Measurements from ENCODE around the gene SLC22A31. TPM values are rescaled to one million over a fixed set of nuclear protein-coding genes. Genes with fewer than 3 reads are reported as not detected.

SLC22A31 gene
- total and polyA plus RNA-seq, 9 of the 15 experiments (the other 6 are each of a cell fraction or from before 2014, with no cell fraction given), result 0.29 to 2.2 (median 0.47) TPM; not detected in 3

- Histone ChIP-seq H3K4me3 (no peak overlapping the region), H4K20me1 (replicated peaks; ENCODE audit: control insufficient read depth, insufficient read depth, low read length) (no peaks in the 10 kb centered on the region; the same call in 1 of the 2 replicates), H3K27ac (ENCODE audit: extremely low read depth, low read depth, low read length) (peak overlapping the region; percentile 30; the same call in 1 of the 3 replicates), H3K9me1 (ENCODE audit: control insufficient read depth, insufficient read depth, low read length) (peaks cover 3% of the 10 kb centered on the region), H3K4me2 (ENCODE audit: insufficient read depth, low read length) (no peak overlapping the region), H3K9me3 (replicated peaks; ENCODE audit: control insufficient read depth, insufficient read depth, low read depth, low read length) (no peaks in the 10 kb centered on the region), H3K9ac (ENCODE audit: insufficient read depth in 1 of 2, low read depth in 2 of 2, low read length in 2 of 2) (no peak overlapping the region), H2AFZ (ENCODE audit: low read depth, low read length) (no peak overlapping the region), H3K4me1 (replicated peaks in 1 of 2; ENCODE audit: control insufficient read depth in 2 of 2, insufficient read depth in 2 of 2, low read length in 2 of 2) (peaks cover 0 to 53% of the 10 kb centered on the region in 2 experiments; a peak in 4 of 5 replicates), H3K36me3 (ENCODE audit: control insufficient read depth, insufficient read depth, low read length) (no peaks in the 10 kb centered on the region), H3K27me3 (ENCODE audit: control insufficient read depth in 2 of 2, insufficient read depth in 2 of 2, low read length in 2 of 2) (peaks cover 0 to 22% of the 10 kb centered on the region in 2 experiments; a peak in 2 of 5 replicates), H3K79me2 (ENCODE audit: control insufficient read depth, insufficient read depth, low read length) (no peaks in the 10 kb centered on the region)
- ATAC-seq, result peak; percentile 31
- peak; percentile 6 for FAIRE-seq
- ChIA-PET POLR2A (interaction anchor here (0.6 to 0.9 kb wide), 3 partner anchors 9 to 357 kb away, joined by 4 to 6 read pairs (median 5); no protein-coding TSS in a partner anchor), CTCF (ENCODE audit: low intra/inter-chr PET ratio) (no interaction called here)
- in situ Hi-C loops (cut with MboI), result no loop called here
- DNase-seq (ENCODE audit: extremely low read depth in 1 of 4, low spot score in 3 of 4), result peak in 2 of 4 experiments; percentile 27 to 28
- intact Hi-C loops (cut with micrococcal nuclease), result no loop called here
- BruUV-seq (replicated peaks), result no TSS peak
- WGBS (ENCODE audit: insufficient coverage, low coverage, missing lambda C conversion rate), result 15% methylated on average over 16 of the region's 19 CpGs
- TF ChIP-seq MCM3 (IDR thresholded peaks at IDR 0.05) (no peak), CBX2 (IDR thresholded peaks at IDR 0.05; ENCODE audit: insufficient read depth, low read length, poor library complexity, severe bottlenecking) (no peak), KDM1A (IDR thresholded peaks at IDR 0.05) (0 out of 4 replicates have a peak, but pooled peaks of 1 of the 2 experiments have one; percentile 45), TARDBP (IDR thresholded peaks at IDR 0.05) (no peak), ZNF764 (CRISPR knock-in tag; IDR thresholded peaks at IDR 0.05; ENCODE audit: low read depth) (no peak), ATF1 (CRISPR knock-in tag; IDR thresholded peaks at IDR 0.05) (no peak), ATF1 (tag; IDR thresholded peaks at IDR 0.05) (no peak), ZSCAN32 (CRISPR knock-in tag; IDR thresholded peaks at IDR 0.05) (no peak), CHD4 (IDR thresholded peaks at IDR 0.05; ENCODE audit: insufficient read depth, insufficient replicate concordance, low read depth, low read length, poor library complexity, severe bottlenecking) (peak; percentile 82), TAF15 (IDR thresholded peaks at IDR 0.05; ENCODE audit: low read depth, low read length) (no peak), TRIM24 (IDR thresholded peaks at IDR 0.05) (no peak), SP1 (CRISPR knock-in tag; IDR thresholded peaks at IDR 0.05) (peak; percentile 39; the same call in 1 of the 2 replicates), MECOM (CRISPR knock-in tag; IDR thresholded peaks at IDR 0.05) (no peak), TCFL5 (CRISPR knock-in tag; conservative IDR thresholded peaks at IDR 0.05) (no peak), ZNF57 (CRISPR knock-in tag; IDR thresholded peaks at IDR 0.05) (no peak), ZNF431 (CRISPR knock-in tag; IDR thresholded peaks at IDR 0.05) (no peak), GABPA (tag; conservative IDR thresholded peaks at IDR 0.05; ENCODE audit: low read depth) (no peak), EP400 (IDR thresholded peaks at IDR 0.05) (no peak), HDAC1 (IDR thresholded peaks at IDR 0.05) (no peak), SFPQ (IDR thresholded peaks at IDR 0.05; ENCODE audit: low read depth, low read length) (no peak), RBM34 (IDR thresholded peaks at IDR 0.05; ENCODE audit: borderline replicate concordance, insufficient read depth, low read length) (no peak), ELK1 (CRISPR knock-in tag; IDR thresholded peaks at IDR 0.05) (no peak)
Measured at GRCh38 chr16:89187032-89187769, 13.1 kb downstream of the SLC22A31 start.
